Activated T-cell treated with anti-CD3 and anti-CD28 coated beads for 24 hours (primary cell): Measurements from ENCODE around the gene MYO9A.
"Not testable (repeated sequence)": the region's sequence is repeated elsewhere in the genome, so short reads cannot be mapped to it uniquely, and the experiment has no call there.

Experiments used
- DNase-seq: peaks from one replicate; pipeline ENCODE4 v3.0.0-alpha.2; 2020; ENCODE audit warnings: low read depth

The MYO9A gene

GRCh38 chr15:71945012-71945411, 172.9 kb downstream of the MYO9A start:
- DNase-seq: no peak

GRCh38 chr15:71943806-71944205, 174.1 kb downstream of the MYO9A start:
- no peak for DNase-seq

- DNase-seq: no peak
These were observed 177.9 kb downstream of the MYO9A start for GRCh38 chr15:71939981-71940588.

GRCh38 chr15:71937650-71938311, 180.2 kb downstream of the MYO9A start:
- DNase-seq: no peak

- no peak for DNase-seq
These were observed 183.5 kb downstream of the MYO9A start for GRCh38 chr15:71934446-71934845.

- no peak for DNase-seq
These were observed 185.3 kb downstream of the MYO9A start for GRCh38 chr15:71932689-71933088.

- DNase-seq: no peak
These were observed 186.7 kb downstream of the MYO9A start for GRCh38 chr15:71931261-71931660.

GRCh38 chr15:71925145-71925544, 192.8 kb downstream of the MYO9A start:
- no peak for DNase-seq

GRCh38 chr15:71921191-71921590, 196.8 kb downstream of the MYO9A start:
- DNase-seq: no peak

- no peak for DNase-seq
These were observed 197.4 kb downstream of the MYO9A start for GRCh38 chr15:71920573-71920972.

GRCh38 chr15:71916834-71917233, 201.1 kb downstream of the MYO9A start:
- DNase-seq: no peak

GRCh38 chr15:71914092-71914491, 203.9 kb downstream of the MYO9A start:
- no peak for DNase-seq

- DNase-seq: no peak
These were observed 218.3 kb downstream of the MYO9A start for GRCh38 chr15:71899674-71900073.

- no peak for DNase-seq
These were observed 224.3 kb downstream of the MYO9A start for GRCh38 chr15:71893691-71894090.

- DNase-seq: no peak
These were observed 225.6 kb downstream of the MYO9A start for GRCh38 chr15:71892335-71892734.

- no peak for DNase-seq
These were observed 226.9 kb downstream of the MYO9A start for GRCh38 chr15:71891026-71891425.

GRCh38 chr15:71889947-71890346, 228.0 kb downstream of the MYO9A start:
- DNase-seq: no peak

- DNase-seq: no peak
These were observed 228.6 kb downstream of the MYO9A start for GRCh38 chr15:71889385-71889784.

- no peak for DNase-seq
These were observed 229.2 kb downstream of the MYO9A start for GRCh38 chr15:71888797-71889196.

- no peak for DNase-seq
These were observed 232.6 kb downstream of the MYO9A start for GRCh38 chr15:71885390-71885789.

GRCh38 chr15:71883447-71883846, 234.5 kb downstream of the MYO9A start:
- no peak for DNase-seq

- no peak for DNase-seq
These were observed 237.7 kb downstream of the MYO9A start for GRCh38 chr15:71880276-71880675.

- no peak for DNase-seq
These were observed 243.7 kb downstream of the MYO9A start for GRCh38 chr15:71874245-71874644.

- DNase-seq: not testable (repeated sequence)
These were observed 259.7 kb downstream of the MYO9A start for GRCh38 chr15:71858232-71858631.
